HG02678 (cell line): ENCODE measurements around the gene EVPL.
"Not testable (repeated sequence)": the region's sequence is repeated elsewhere in the genome, so short reads cannot be mapped to it uniquely, and the experiment has no call there.

ENCODE experiments used
- ATAC-seq: cut with Tn5 transposase; IDR thresholded peaks from one replicate; pipeline ENCODE4 v1.9.1; 2021; ENCODE audit warnings: mild to moderate bottlenecking, moderate library complexity; ENCODE audit not compliant: unreplicated experiment

EVPL gene

GRCh38 chr17:75970626-75971025, 56.5 kb downstream of the EVPL start:
- no peak for ATAC-seq

GRCh38 chr17:75970011-75970523, 57.0 kb downstream of the EVPL start:
- no peak for ATAC-seq

- ATAC-seq = not testable (repeated sequence)
Observed at GRCh38 chr17:75969044-75969443, 58.1 kb downstream of the EVPL start.

GRCh38 chr17:75965468-75965867, 61.6 kb downstream of the EVPL start:
- no peak for ATAC-seq

- no peak for ATAC-seq
Observed at GRCh38 chr17:75959839-75960511, 67.1 kb downstream of the EVPL start.

- ATAC-seq = no peak
Observed at GRCh38 chr17:75959051-75959838, 67.9 kb downstream of the EVPL start.
